ENCODE results near the gene DDIAS. TPM values are rescaled to one million over a fixed set of nuclear protein-coding genes. Genes with fewer than 3 reads are reported as not detected.
A peak's percentile ranks its signal among the peaks of the same experiment; 100 is the strongest.
"Not testable (repeated sequence)": the region's sequence is repeated elsewhere in the genome, so short reads cannot be mapped to it uniquely, and the experiment has no call there.

Gene DDIAS
- total and polyA plus RNA-seq, 10 of the 15 experiments (the other 5 are each of a cell fraction or from before 2014, with no cell fraction given) = 6.9 to 27.8 (median 12.9) TPM

GRCh38 chr11:82909015-82909640 lies 7.6 kb downstream of the DDIAS start:
- in situ Hi-C loops (cut with MboI) = loop anchor here (10.0 kb wide), 2 partner anchors 166 to 376 kb away; partner anchors contain the start of genes CCDC90B and RAB30
- H3K36me3 ChIP-seq (ENCODE audit: control insufficient read depth in 2 of 2, insufficient read depth in 2 of 2, low read length in 1 of 2) = no peaks in the 10 kb centered on the region

GRCh38 chr11:82919786-82920185 lies 18.2 kb downstream of the DDIAS start:
- ATAC-seq; intact Hi-C loops (cut with micrococcal nuclease; ENCODE audit: unreplicated experiment); H3K4me1 ChIP-seq (ENCODE audit: control insufficient read depth, insufficient read depth, low read length); H3K27me3 ChIP-seq (replicated peaks in 1 of 2; ENCODE audit: control insufficient read depth in 2 of 2, insufficient read depth in 2 of 2, low read length in 1 of 2); FAIRE-seq; H3K36me3 ChIP-seq (ENCODE audit: control insufficient read depth in 2 of 2, insufficient read depth in 2 of 2, low read length in 1 of 2); in situ Hi-C loops (cut with MboI); H3K79me2 ChIP-seq (ENCODE audit: control insufficient read depth, insufficient read depth, low read length); H3K9me3 ChIP-seq (replicated peaks; ENCODE audit: control insufficient read depth, insufficient read depth, low read length); H2AFZ ChIP-seq (ENCODE audit: control insufficient read depth, low read depth, low read length); H3K9ac ChIP-seq (ENCODE audit: control insufficient read depth, insufficient read depth, low read length); BruUV-seq (replicated peaks); DNase-seq (ENCODE audit: low read depth, low spot score); H4K20me1 ChIP-seq (ENCODE audit: control insufficient read depth, insufficient read depth): not testable (repeated sequence)
- Histone ChIP-seq H3K4me3 (peak overlapping the region; percentile 16; the same call in 1 of the 2 replicates), H3K4me2 (ENCODE audit: control insufficient read depth, insufficient read depth) (peak overlapping the region; percentile 7; the same call in 1 of the 2 replicates), H3K27ac (ENCODE audit: control insufficient read depth, insufficient read depth) (peak overlapping the region; percentile 27; the same call in 1 of the 2 replicates)
- ChIA-PET CTCF (interaction anchor here (0.6 to 3.9 kb wide), 11 partner anchors 9 to 366 kb away, joined by 3 to 16 read pairs (median 4); partner anchors contain the start of genes CCDC90B, DDIAS and PRCP), RAD21 (ENCODE audit: unreplicated experiment) (interaction anchor here (0.8 to 3.6 kb wide), 15 partner anchors 10 to 330 kb away, joined by 3 to 20 read pairs (median 5); partner anchors contain the start of genes DDIAS, PCF11, PRCP and RAB30), POLR2A (interaction anchor here (0.7 to 1.5 kb wide), 4 partner anchors 9 to 152 kb away, joined by 3 to 6 read pairs (median 4); partner anchors contain the start of gene RAB30), SMC1A (ENCODE audit: uncharacterized antibody, unreplicated experiment) (interaction anchor here (0.6 to 4.9 kb wide), 20 partner anchors 9 to 196 kb away, joined by 3 to 34 read pairs (median 7); partner anchors contain the start of genes DDIAS, PRCP and RAB30)
- TF ChIP-seq MLLT1 (IDR thresholded peaks at IDR 0.05) = peak; percentile 72; the same call in 1 of the 2 replicates
- TF ChIP-seq ZBTB33 (IDR thresholded peaks at IDR 0.05) = 0 out of 2 replicates have a peak, but pooled peaks have one; percentile 32
- WGBS (ENCODE audit: insufficient coverage, insufficient replicate concordance, low lambda C conversion rate, missing lambda C conversion rate) = 97% methylated on average over 10 of the region's 10 CpGs

More at GRCh38 chr11:82909015-82909640, 7.6 kb downstream of the DDIAS start:
- Histone ChIP-seq H3K4me3 (no peak overlapping the region), H4K20me1 (ENCODE audit: control insufficient read depth, insufficient read depth) (no peaks in the 10 kb centered on the region), H3K4me1 (ENCODE audit: control insufficient read depth, insufficient read depth, low read length) (peaks cover 11% of the 10 kb centered on the region; the same call in 1 of the 2 replicates), H3K27ac (ENCODE audit: control insufficient read depth, insufficient read depth) (no peak overlapping the region), H3K4me2 (ENCODE audit: control insufficient read depth, insufficient read depth) (no peak overlapping the region), H3K9ac (ENCODE audit: control insufficient read depth, insufficient read depth, low read length) (no peak overlapping the region), H2AFZ (ENCODE audit: control insufficient read depth, low read depth, low read length) (no peak overlapping the region), H3K9me3 (replicated peaks; ENCODE audit: control insufficient read depth, insufficient read depth, low read length) (peaks cover 8% of the 10 kb centered on the region; the same call in 2 of the 3 replicates), H3K79me2 (ENCODE audit: control insufficient read depth, insufficient read depth, low read length) (peaks cover 26% of the 10 kb centered on the region), H3K27me3 (replicated peaks in 1 of 2; ENCODE audit: control insufficient read depth in 2 of 2, insufficient read depth in 2 of 2, low read length in 1 of 2) (no peaks in the 10 kb centered on the region)
- BruUV-seq (replicated peaks) = no TSS peak
- DNase-seq (ENCODE audit: low read depth, low spot score) (no peak), FAIRE-seq (no peak), ATAC-seq (peak; percentile 18; the same call in 1 of the 3 replicates)
- TF ChIP-seq BMI1 (IDR thresholded peaks at IDR 0.05; ENCODE audit: borderline replicate concordance) = peak; percentile 27; the same call in 1 of the 2 replicates
- TF ChIP-seq NRF1 (conservative IDR thresholded peaks at IDR 0.05; ENCODE audit: low read depth, low read length) = no peak
- TF ChIP-seq SRF (IDR thresholded peaks at IDR 0.05; ENCODE audit: low read depth in 2 of 2, low read length in 2 of 2) = peak in 1 of 2 experiments; percentile 87; a peak in 2 of 4 replicates
- TF ChIP-seq YY1 (IDR thresholded peaks at IDR 0.05; ENCODE audit: low read depth, low read length) = peak; percentile 82
- ChIA-PET CTCF (interaction anchor here (1.1 to 8.7 kb wide), 7 partner anchors 18 to 346 kb away, joined by 3 to 87 read pairs (median 5); partner anchors contain the start of gene PCF11), RAD21 (ENCODE audit: unreplicated experiment) (interaction anchor here (0.9 to 3.2 kb wide), 8 partner anchors 11 to 911 kb away, joined by 3 to 20 read pairs (median 4); partner anchors contain the start of gene PCF11), POLR2A (no interaction called here), SMC1A (ENCODE audit: uncharacterized antibody, unreplicated experiment) (interaction anchor here (0.7 to 4.5 kb wide), 20 partner anchors 9 to 375 kb away, joined by 3 to 50 read pairs (median 4); partner anchors contain the start of genes PCF11 and PRCP)
- 93% methylated on average over 7 of the region's 7 CpGs for WGBS (ENCODE audit: insufficient coverage, insufficient replicate concordance, low lambda C conversion rate, missing lambda C conversion rate)
- intact Hi-C loops (cut with micrococcal nuclease; ENCODE audit: unreplicated experiment) = loop anchor here (5.0 kb wide), 2 partner anchors 813 to 913 kb away; no protein-coding TSS in a partner anchor
